Measurements from ENCODE around the gene GJB1. TPM values are rescaled to one million over a fixed set of nuclear protein-coding genes. Genes with fewer than 3 reads are reported as not detected.
A peak's percentile ranks its signal among the peaks of the same experiment; 100 is the strongest.
"Not testable (repeated sequence)": the region's sequence is repeated elsewhere in the genome, so short reads cannot be mapped to it uniquely, and the experiment has no call there.

The GJB1 gene
- total RNA-seq, 2 experiments from 2014 or later = not detected

GRCh38 chrX:71256051-71256450 is 33.0 kb downstream of the GJB1 start:
- DNase-seq (ENCODE audit: low spot score) = no peak
- TSS peak; percentile 71 for BruUV-seq (replicated peaks)

GRCh38 chrX:71256856-71257255 is 33.8 kb downstream of the GJB1 start:
- Histone ChIP-seq H3K4me3 (ENCODE audit: low read depth, low read length, poor library complexity, severe bottlenecking) (no peak overlapping the region), H3K4me2 (ENCODE audit: low read length) (no peak overlapping the region), H3K4me1 (ENCODE audit: insufficient read depth, low read length, poor library complexity, severe bottlenecking) (peaks cover 19% of the 10 kb centered on the region), H3K9me3 (ENCODE audit: low read length) (no peaks in the 10 kb centered on the region), H3K36me3 (ENCODE audit: insufficient read depth, low read length) (no peaks in the 10 kb centered on the region), H3K27ac (ENCODE audit: low read depth, low read length, poor library complexity, severe bottlenecking) (no peak overlapping the region), H2AFZ (ENCODE audit: low read length) (no peak overlapping the region), H4K20me1 (ENCODE audit: insufficient read depth, low read length) (no peaks in the 10 kb centered on the region), H3K79me2 (ENCODE audit: insufficient read depth, low read depth, low read length) (peaks cover 8% of the 10 kb centered on the region; the same call in 1 of the 2 replicates), H3K9me2 (ENCODE audit: insufficient read depth, low read length) (no peaks in the 10 kb centered on the region)
- intact Hi-C loops (cut with micrococcal nuclease; ENCODE audit: unreplicated experiment) = no loop called here
- ChIA-PET POLR2A (no interaction called here), CTCF (ENCODE audit: unreplicated experiment) (no interaction called here)
- no peak for TF ChIP-seq CTCF (conservative IDR thresholded peaks at IDR 0.05; ENCODE audit: low read length)
- TF ChIP-seq EZH2phosphoT487 (IDR thresholded peaks at IDR 0.05; ENCODE audit: borderline replicate concordance, low read depth, low read length) = no peak
- BruUV-seq (replicated peaks) = no TSS peak
- DNase-seq (ENCODE audit: low spot score) = no peak

More at GRCh38 chrX:71256051-71256450, 33.0 kb downstream of the GJB1 start:
- Histone ChIP-seq H3K79me2 (ENCODE audit: insufficient read depth, low read depth, low read length) (peaks cover 8% of the 10 kb centered on the region; the same call in 1 of the 2 replicates), H3K4me3 (ENCODE audit: low read depth, low read length, poor library complexity, severe bottlenecking) (peak overlapping the region; percentile 96), H4K20me1 (ENCODE audit: insufficient read depth, low read length) (no peaks in the 10 kb centered on the region), H3K9me3 (ENCODE audit: low read length) (no peaks in the 10 kb centered on the region), H2AFZ (ENCODE audit: low read length) (peak overlapping the region; percentile 87; the same call in 1 of the 2 replicates), H3K27ac (ENCODE audit: low read depth, low read length, poor library complexity, severe bottlenecking) (peak overlapping the region; percentile 85), H3K4me2 (ENCODE audit: low read length) (peak overlapping the region; percentile 99), H3K9me2 (ENCODE audit: insufficient read depth, low read length) (no peaks in the 10 kb centered on the region), H3K36me3 (ENCODE audit: insufficient read depth, low read length) (no peaks in the 10 kb centered on the region), H3K4me1 (ENCODE audit: insufficient read depth, low read length, poor library complexity, severe bottlenecking) (peaks cover 24% of the 10 kb centered on the region)
- CTCF ChIA-PET (ENCODE audit: unreplicated experiment) = interaction anchor here (0.5 kb wide), 1 partner anchor 27 kb away, joined by 4 read pairs; the partner anchor contains the start of gene NONO
- no peak for TF ChIP-seq EZH2phosphoT487 (IDR thresholded peaks at IDR 0.05; ENCODE audit: borderline replicate concordance, low read depth, low read length)
- no peak for TF ChIP-seq CTCF (conservative IDR thresholded peaks at IDR 0.05; ENCODE audit: low read length)
- POLR2A ChIA-PET = interaction anchor here (0.5 to 3.3 kb wide), 5 partner anchors 27 to 110 kb away, joined by 4 to 24 read pairs (median 7); partner anchors contain the start of genes NONO and TAF1
- intact Hi-C loops (cut with micrococcal nuclease; ENCODE audit: unreplicated experiment) = no loop called here

GRCh38 chrX:71268624-71269023 is 45.6 kb downstream of the GJB1 start:
- H3K9me3 ChIP-seq (ENCODE audit: low read length); H3K4me3 ChIP-seq (ENCODE audit: low read depth, low read length, poor library complexity, severe bottlenecking); H3K4me1 ChIP-seq (ENCODE audit: insufficient read depth, low read length, poor library complexity, severe bottlenecking); H3K27ac ChIP-seq (ENCODE audit: low read depth, low read length, poor library complexity, severe bottlenecking); H4K20me1 ChIP-seq (ENCODE audit: insufficient read depth, low read length); H3K9me2 ChIP-seq (ENCODE audit: insufficient read depth, low read length); DNase-seq (ENCODE audit: low spot score); CTCF ChIA-PET (ENCODE audit: unreplicated experiment); H2AFZ ChIP-seq (ENCODE audit: low read length); H3K4me2 ChIP-seq (ENCODE audit: low read length); intact Hi-C loops (cut with micrococcal nuclease; ENCODE audit: unreplicated experiment); POLR2A ChIA-PET; H3K36me3 ChIP-seq (ENCODE audit: insufficient read depth, low read length); BruUV-seq (replicated peaks); H3K79me2 ChIP-seq (ENCODE audit: insufficient read depth, low read depth, low read length): not testable (repeated sequence)
